ENCODE data around the gene SPG7.

The SPG7 gene

DNA sequence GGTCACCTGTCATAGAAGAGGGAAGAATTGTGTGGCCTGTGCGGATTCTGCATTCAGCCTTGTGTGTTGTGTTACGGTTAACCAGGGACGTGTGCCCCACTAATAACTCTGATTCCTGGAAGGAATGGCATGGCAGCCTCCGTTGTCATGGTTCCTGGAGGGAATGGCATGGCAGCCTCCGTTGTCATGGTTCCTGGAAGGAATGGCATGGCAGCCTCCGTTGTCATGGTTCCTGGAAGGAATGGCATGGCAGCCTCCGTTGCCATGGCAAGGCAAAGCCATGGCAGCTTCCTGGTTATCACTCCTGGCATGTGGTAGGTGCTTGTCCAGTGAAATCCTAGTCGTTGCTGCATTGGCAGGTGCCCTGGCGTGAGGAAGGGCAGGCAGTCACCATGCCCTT lies 8.9 kb downstream of the SPG7 start:
- no peak for DNase-seq (ENCODE audit: low spot score)

- DNase-seq (ENCODE audit: low spot score) = no peak
Measured at GRCh38 chr16:89519881-89520280, 11.7 kb downstream of the SPG7 start.

GRCh38 chr16:89522287-89522686 lies 14.1 kb downstream of the SPG7 start:
- no peak for DNase-seq (ENCODE audit: low spot score)

GRCh38 chr16:89523680-89524344 lies 15.6 kb downstream of the SPG7 start:
- no peak for DNase-seq (ENCODE audit: low spot score)

GRCh38 chr16:89525146-89525913 lies 17.1 kb downstream of the SPG7 start:
- DNase-seq (ENCODE audit: low spot score) = no peak

DNA sequence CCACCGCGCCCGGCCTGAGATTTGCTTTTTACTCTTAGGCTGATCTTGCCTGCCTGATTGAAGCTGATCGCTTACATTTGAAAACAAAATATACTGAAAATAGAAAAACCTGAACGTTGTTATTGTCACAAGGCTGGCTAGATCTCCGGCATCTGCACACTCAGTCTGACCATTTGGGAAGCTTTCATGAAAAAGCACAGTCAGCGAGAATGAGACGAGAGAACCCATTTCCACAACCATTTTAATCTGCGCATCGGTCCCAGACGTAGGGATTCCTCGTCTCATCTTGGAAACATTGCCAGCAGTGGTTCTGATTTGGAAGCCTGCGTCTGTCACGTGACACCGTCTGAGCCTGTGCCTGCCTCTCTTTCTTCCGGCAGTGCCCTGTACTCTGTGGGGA lies 20.9 kb downstream of the SPG7 start:
- DNase-seq (ENCODE audit: low spot score) = no peak

- no peak for DNase-seq (ENCODE audit: low spot score)
Measured at GRCh38 chr16:89530401-89531381, 22.5 kb downstream of the SPG7 start.

GRCh38 chr16:89531821-89532526 lies 23.8 kb downstream of the SPG7 start:
- no peak for DNase-seq (ENCODE audit: low spot score)

DNA sequence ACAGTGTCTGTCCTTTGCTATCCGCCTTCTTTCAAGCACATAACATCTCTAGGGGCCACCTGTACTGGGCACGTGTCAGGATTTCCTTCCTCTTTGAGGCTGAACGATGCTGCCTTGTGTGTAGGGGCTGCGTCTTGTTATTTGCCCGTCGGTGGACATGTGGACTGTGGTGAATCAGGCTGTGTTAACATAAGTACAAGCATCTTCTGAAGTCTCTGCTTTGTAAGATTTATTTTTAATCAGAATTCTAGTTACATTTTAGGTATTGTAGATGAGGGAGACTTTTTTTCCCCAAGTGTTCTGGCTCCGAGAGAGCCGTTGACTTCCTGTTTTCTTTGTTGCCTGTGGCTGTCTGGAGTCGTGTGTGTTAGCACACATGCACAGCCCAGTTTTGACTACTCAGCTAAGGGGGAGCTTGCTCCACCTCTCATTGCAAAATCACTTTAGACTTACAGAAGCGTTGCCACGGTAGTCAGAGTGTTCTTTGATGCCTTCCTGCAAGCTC lies 26.1 kb downstream of the SPG7 start:
- DNase-seq (ENCODE audit: low spot score) = no peak

GRCh38 chr16:89536371-89536770 lies 28.2 kb downstream of the SPG7 start:
- DNase-seq (ENCODE audit: low spot score) = no peak

DNA sequence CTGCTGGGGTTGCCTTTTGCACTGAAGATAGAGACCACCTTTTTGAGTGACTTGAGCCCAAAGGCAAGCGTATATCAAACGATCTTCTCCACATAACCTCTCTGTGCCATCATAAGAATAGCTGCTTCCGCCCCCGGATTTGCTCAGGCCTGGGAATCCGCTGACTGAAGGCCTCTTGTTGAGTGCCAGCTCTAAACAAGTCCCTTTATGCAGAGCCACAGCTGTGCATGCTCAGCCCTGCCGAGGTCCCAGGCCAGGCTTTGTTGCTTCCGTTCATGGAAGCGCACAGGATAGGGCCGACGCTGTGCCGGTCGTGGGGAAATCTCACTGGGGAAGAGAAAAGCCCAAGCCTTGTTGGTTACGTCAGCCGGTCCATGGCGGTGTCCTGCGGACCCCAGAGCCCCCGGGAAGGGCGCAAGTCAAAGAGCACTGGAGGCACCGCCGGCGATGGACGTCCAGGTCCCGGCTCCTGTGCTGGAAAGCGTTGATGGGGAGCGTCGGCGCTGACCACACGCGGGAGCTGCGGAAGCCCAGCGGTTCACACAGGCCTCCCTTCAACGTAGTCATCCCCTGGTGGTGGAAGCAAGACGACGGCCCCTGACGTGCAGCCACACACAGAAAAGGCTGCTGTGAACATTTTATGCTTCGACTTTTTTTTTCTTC lies 28.8 kb downstream of the SPG7 start:
- DNase-seq (ENCODE audit: low spot score) = no peak

GRCh38 chr16:89537549-89537925 lies 29.3 kb downstream of the SPG7 start:
- DNase-seq (ENCODE audit: low spot score) = no peak

- no peak for DNase-seq (ENCODE audit: low spot score)
Measured at GRCh38 chr16:89538286-89538685, 30.1 kb downstream of the SPG7 start.

GRCh38 chr16:89540557-89540956 lies 32.4 kb downstream of the SPG7 start:
- DNase-seq (ENCODE audit: low spot score) = no peak

DNA sequence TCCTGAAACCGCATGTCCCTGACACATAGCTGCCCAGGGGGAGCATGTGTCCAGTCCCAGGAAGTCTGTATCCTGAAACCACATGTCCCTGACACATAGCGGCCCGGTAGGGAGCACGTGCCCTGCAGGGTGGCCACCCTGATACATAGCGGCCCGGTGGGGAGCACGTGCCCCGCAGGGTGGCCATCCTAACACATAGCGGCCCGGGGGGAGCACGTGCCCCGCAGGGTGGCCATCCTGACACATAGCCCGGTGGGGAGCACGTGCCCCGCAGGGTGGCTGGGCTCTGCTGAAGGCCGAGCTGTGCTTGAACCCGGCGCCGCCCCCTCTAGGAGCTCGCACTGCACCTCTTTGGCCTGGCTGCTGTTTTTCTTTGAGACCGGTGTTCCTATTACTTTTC lies 33.6 kb downstream of the SPG7 start:
- no peak for DNase-seq (ENCODE audit: low spot score)

- DNase-seq (ENCODE audit: low spot score) = no peak
Measured at GRCh38 chr16:89544113-89544512, 35.9 kb downstream of the SPG7 start.

DNA sequence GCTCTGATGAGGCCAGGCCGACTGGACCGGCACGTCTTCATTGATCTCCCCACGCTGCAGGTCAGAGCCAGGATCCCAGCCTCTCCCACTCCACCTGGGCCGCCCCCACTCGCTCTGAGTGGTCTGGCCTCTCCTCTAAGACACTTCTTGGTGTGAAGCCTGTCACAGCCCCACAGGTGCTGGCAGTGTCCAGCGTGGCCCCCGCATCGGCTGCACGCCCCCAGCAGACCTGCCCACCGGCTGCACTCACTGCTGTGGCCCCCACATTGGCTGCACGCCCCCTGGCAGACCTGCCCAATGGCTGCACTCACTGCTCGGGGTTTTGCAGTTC lies 36.5 kb downstream of the SPG7 start:
- DNase-seq (ENCODE audit: low spot score) = no peak

DNA sequence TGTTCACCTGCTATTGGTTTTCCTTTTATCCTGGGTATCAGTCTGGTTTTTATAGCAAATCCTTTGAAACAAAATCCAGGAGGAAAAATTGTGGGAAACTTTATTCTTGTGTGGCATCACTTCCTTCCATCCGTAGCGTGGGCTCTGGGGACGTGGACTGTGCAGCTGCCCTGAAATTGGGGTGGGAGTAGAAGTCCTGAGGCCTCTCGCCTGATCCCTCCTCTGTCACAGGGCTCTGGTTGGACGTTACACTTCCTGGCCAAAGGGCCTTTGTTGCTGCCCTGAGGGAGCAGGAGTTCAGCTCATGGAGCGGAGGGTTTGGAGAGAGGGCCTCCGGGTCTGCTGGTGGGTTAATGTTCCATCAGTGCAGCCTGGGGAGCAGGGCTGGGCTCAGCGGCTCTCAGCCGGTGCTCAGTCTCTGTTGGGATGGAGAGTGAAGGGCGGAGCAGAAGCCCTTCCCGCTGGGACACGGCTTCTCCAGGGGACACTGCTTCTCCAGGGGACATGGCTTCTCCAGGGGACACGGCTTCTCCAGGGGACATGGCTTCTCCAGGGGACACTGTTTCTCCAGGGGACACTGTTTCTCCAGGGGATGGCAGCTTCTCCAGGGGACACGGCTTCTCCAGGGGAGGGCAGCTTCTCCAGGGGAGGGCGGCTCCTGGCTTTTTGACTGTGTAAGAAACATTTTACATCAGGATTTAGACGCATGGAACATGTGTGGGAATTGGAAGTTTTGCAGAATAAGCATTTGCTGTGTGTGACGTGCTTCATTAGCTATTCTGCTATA lies 37.0 kb downstream of the SPG7 start:
- DNase-seq (ENCODE audit: low spot score) = no peak

- DNase-seq (ENCODE audit: low spot score) = no peak
Measured at GRCh38 chr16:89545831-89546574, 37.8 kb downstream of the SPG7 start.

GRCh38 chr16:89546781-89547180 lies 38.6 kb downstream of the SPG7 start:
- no peak for DNase-seq (ENCODE audit: low spot score)

All from hematopoietic multipotent progenitor cell treated with erythropoietin and hydrocortisone succinate and interleukin-3 and kit ligand, for 15 days (in vitro differentiated cells).